GM21360 (cell line): ENCODE measurements around the gene ZNF236.

Experiments
- ATAC-seq: cut with Tn5 transposase; IDR thresholded peaks from one replicate; pipeline ENCODE4 v1.9.1; 2021; ENCODE audit warnings: mild to moderate bottlenecking, moderate library complexity; ENCODE audit not compliant: unreplicated experiment

The ZNF236 gene

GRCh38 chr18:76859474-76860339 lies 37.4 kb downstream of the ZNF236 start:
- ATAC-seq: peak; percentile 86

- no peak for ATAC-seq
Observed at GRCh38 chr18:76860411-76860810, 38.1 kb downstream of the ZNF236 start.

DNA sequence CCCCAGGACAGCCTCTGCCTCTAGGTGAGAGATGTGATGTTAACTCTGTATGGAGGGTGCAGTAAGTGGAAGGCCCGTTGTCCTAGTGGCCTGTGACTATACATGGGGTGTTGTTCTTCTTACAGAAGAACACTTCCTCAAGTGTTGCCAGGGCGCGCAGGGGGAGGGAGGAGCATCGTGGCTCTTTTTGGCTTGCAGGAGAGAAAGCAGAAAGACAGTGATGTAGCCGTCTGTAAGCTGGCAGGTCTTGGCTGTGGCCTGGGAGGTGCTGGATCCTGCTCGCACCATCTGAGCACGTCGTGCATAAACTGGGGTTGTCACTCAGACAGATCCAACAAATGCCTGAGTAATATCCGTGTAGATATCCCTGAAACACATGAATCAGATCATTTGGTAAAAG lies 44.3 kb downstream of the ZNF236 start:
- no peak for ATAC-seq

DNA sequence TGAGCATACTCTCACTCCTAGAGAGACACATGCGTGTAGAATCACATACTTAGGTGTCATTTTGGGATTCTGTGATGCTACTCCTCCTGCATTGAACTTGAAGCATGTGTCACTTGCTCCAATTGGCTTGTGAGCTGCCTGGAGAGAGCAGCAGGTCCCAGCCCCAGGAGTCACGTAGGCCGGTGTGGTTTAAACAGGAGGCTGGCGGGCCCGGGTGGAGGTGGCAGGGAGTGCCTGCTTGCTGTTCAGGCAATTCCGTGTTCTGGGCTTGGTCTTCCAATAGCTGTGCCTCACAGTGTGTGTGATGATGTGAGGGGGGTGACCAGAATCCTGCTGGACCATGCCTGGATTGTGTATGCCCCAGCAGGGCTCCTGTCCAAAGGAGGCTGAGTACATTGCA lies 51.0 kb downstream of the ZNF236 start:
- ATAC-seq: no peak

DNA sequence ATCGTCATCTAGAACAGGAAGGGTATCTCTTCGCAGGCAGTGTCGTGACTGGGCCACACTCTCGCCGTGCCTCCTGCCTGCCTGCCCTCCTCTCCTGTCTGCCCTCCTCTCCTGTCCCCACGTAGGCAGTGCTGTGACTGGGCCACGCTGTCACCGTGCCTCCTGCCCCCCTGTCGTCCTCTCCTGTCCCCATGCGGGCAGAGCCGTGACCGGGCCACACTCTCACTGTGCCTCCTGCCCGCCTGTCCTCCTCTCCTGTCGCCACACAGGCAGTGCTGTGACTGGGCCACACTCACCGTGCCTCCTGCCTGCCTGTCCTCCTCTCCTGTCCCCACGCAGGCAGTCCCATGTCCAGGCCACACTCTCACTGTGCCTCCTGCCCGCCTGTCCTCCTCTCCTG lies 51.4 kb downstream of the ZNF236 start:
- ATAC-seq: no peak

DNA sequence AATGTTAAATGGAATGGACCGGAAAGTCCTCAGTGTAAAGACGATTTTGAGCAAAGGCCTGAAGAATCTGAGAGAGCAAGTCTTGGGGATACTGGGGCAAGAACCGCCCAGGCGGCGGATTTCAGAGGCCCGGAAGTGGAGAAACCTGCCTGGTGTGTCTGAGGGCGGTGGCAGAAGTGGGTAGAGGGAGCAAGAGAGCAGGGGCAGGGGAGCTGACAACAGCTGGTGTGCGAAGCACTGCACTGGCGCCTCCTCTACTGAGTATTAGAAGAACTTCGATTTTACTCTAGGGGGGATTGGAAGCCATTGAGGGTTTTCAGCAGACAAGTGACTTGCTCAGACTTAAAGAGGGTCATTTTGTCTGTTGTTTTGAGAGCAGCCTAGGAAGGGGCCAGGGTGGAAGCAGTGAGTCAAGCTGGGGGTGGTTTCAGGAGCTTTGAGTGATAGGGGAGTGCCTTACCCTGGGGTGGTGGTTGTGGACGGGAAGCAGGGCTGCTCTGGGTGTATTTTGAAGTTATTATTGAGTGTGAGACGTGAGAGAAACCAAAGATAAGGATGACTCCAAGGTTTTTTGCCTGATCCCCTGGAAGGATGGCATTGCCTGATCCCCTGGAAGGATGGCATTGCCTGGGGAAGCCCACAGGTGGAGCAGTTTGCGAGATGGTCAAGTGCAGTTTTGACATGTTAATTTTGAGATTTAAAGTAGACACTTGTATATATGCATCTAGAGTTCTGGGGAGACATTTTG lies 52.5 kb downstream of the ZNF236 start:
- peak; percentile 25 for ATAC-seq

- ATAC-seq: peak; percentile 82
Observed at GRCh38 chr18:76875390-76876325, 53.3 kb downstream of the ZNF236 start.

- no peak for ATAC-seq
Observed at GRCh38 chr18:76878426-76878825, 56.1 kb downstream of the ZNF236 start.

GRCh38 chr18:76880026-76880425 lies 57.7 kb downstream of the ZNF236 start:
- no peak for ATAC-seq

GRCh38 chr18:76881744-76882143 lies 59.4 kb downstream of the ZNF236 start:
- ATAC-seq: no peak

DNA sequence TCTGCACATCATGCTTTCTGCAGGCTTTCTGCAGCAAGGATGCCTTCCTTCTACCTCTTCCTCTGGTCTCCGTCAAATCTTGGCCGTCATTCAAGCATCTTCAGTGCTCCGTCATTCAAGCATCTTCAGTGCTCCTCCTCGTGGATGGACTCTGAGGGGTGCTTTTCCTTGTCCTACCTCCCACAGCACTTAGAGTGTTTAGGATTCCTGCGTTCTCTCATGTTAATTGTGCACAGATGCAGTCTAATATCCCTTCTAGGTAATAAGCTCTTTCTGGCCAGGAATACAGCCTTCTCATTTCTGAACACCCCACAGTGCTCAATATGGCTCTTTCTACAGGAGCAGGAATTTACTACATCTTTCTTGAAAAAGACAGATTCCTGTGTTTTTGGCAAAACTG lies 59.8 kb downstream of the ZNF236 start:
- no peak for ATAC-seq

- no peak for ATAC-seq
Observed at GRCh38 chr18:76885001-76885400, 62.6 kb downstream of the ZNF236 start.

- no peak for ATAC-seq
Observed at GRCh38 chr18:76886112-76886511, 63.8 kb downstream of the ZNF236 start.

DNA sequence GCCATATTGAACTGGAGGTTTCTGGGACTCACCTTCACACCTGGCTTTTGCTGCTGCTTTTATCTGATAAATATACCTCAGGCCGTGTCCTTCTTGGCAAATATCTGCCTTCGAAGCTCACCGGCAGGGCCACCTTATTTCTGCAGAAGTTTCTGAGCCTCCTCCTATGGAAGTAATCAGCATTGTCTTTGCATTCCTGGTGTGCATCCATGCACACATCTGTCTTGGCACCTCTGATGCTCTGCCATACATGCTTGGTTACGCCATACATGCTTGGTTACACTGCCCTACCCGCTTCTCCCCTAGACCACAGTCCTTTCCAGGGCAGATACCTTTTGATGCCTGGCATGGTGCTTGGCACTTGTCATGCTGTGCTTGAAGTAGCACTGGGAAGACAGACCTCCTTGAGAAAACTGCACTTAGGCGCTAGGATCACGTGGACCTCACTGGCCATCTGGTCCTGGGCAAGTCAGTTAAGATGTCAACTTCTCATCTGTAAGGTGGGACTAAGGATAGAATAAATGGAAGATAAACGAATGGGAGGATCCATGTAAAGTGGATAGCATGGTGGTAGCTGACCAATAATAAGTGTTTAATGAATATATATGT lies 66.8 kb downstream of the ZNF236 start:
- no peak for ATAC-seq

DNA sequence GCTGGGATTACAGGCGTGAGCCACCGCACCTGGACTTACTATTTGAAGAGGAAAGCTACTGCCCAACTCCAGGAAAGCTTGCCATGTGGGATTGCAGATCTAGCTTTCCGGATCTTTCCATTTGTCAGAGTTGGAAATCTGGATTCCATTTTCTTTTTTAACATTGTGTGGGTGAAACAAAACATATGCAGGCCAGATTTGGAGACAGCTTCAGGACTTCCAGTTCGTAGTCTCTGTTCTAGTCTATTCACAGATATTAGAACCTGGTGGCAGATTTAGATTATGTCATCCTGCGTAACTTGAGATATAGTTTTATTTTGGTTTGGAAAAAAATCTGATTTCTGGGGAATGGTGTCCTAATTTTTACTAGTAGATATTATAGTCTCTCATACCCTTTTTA lies 70.5 kb downstream of the ZNF236 start:
- ATAC-seq: no peak

DNA sequence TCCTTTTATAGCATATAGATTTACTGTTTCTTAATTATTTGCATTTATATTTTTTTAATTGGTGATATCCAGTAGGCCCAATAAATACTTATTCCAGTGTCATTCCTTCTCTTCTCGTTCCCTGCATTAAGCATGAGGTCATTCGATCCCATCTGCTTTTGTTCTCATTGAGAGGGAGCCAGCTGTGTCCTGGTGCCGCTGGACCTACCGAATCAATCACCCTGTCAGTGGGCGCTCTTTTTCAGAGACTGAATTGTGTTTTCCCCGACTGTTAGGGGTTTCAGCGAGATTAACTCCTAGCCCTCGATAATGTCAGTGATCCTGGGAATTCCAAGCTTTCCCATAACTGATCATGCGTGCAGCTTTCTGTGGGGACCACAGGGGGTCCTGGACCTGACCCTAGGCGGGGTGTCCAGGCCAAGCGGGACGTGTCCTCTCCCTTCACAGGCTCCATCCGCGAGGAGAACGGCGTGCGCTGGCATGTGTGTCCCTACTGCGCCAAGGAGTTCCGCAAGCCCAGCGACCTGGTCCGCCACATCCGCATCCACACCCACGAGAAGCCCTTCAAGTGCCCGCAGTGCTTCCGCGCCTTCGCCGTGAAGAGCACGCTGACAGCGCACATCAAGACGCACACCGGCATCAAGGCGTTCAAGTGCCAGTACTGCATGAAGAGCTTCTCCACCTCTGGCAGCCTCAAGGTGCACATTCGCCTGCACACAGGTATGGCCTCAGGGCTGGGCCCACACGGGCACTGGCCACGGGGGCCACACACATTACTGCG lies 72.4 kb downstream of the ZNF236 start:
- ATAC-seq: no peak

DNA sequence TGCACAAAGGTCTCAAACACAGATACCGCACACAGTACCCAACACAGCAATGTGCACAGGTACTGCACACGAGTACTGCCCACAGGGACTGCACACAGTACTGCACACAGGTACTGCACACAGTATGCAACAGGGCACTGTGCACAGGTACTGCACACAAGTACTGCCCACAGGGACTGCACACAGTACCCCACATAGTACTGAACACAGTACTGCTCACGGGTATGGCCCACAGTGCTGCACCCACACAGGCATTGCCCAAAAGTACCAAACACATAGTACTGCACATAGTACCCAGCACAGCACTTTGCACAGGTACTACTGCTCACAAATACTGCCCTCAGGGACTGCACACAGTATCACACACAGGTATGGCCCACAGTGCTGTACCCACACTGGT lies 73.1 kb downstream of the ZNF236 start:
- no peak for ATAC-seq

GRCh38 chr18:76896677-76897076 lies 74.3 kb downstream of the ZNF236 start:
- no peak for ATAC-seq

GRCh38 chr18:76897257-76897656 lies 74.9 kb downstream of the ZNF236 start:
- ATAC-seq: no peak

DNA sequence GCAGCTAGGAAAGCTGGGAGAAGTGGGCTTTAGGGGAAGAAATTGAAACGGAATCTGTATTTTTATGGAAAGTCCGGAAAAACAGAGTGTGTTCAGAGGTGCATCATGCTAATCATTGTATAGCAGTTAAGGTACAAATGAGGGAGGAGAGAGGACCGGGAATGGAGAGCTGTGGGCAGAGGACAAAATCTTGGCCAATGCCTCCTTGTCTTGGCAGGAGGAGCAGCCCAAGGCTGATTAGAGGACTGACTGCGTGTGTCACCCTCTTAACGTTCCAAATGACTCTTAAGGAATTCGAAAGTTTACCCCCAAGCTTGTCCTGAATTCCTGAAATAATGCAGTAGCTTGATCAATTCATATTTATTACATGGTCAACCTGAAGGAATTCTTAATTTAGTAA lies 81.0 kb downstream of the ZNF236 start:
- no peak for ATAC-seq
